ENCODE data around the gene BATF3.

The BATF3 gene

GRCh38 chr1:212716161-212716560, 16.5 kb upstream of the BATF3 start:
- TF ChIP-seq TAF1 (IDR thresholded peaks at IDR 0.05; ENCODE audit: low read depth) (no peak), MAX (IDR thresholded peaks at IDR 0.05) (no peak)
- TF ChIP-seq, protein P1, sequence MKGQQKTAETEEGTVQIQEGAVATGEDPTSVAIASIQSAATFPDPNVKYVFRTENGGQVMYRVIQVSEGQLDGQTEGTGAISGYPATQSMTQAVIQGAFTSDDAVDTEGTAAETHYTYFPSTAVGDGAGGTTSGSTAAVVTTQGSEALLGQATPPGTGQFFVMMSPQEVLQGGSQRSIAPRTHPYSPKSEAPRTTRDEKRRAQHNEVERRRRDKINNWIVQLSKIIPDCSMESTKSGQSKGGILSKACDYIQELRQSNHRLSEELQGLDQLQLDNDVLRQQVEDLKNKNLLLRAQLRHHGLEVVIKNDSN (IDR thresholded peaks at IDR 0.05), result no peak

- TF ChIP-seq EP300 (IDR thresholded peaks at IDR 0.05; ENCODE audit: borderline replicate concordance), result no peak
- TF ChIP-seq NFIC (IDR thresholded peaks at IDR 0.05), result no peak
- no peak for TF ChIP-seq TAF1 (IDR thresholded peaks at IDR 0.05; ENCODE audit: low read depth)
- TF ChIP-seq MAX (IDR thresholded peaks at IDR 0.05), result no peak
- TF ChIP-seq, protein P1 (IDR thresholded peaks at IDR 0.05), result no peak
- TF ChIP-seq YY1 (IDR thresholded peaks at IDR 0.05; ENCODE audit: low read depth), result no peak
- TF ChIP-seq ZBTB7A (IDR thresholded peaks at IDR 0.05; ENCODE audit: low read depth), result no peak
- no peak for TF ChIP-seq CEBPB (IDR thresholded peaks at IDR 0.05)
- TF ChIP-seq CREB1 (IDR thresholded peaks at IDR 0.05; ENCODE audit: low read depth), result no peak
- no peak for TF ChIP-seq EGR1 (IDR thresholded peaks at IDR 0.05)
- no peak for TF ChIP-seq RAD21 (IDR thresholded peaks at IDR 0.05; ENCODE audit: low read depth)
- TF ChIP-seq TEAD4 (IDR thresholded peaks at IDR 0.05), result no peak
- TF ChIP-seq FOXM1 (IDR thresholded peaks at IDR 0.05; ENCODE audit: borderline replicate concordance, low read depth), result no peak
- no peak for TF ChIP-seq TCF12 (IDR thresholded peaks at IDR 0.05; ENCODE audit: low read depth)
- TF ChIP-seq, protein P2, sequence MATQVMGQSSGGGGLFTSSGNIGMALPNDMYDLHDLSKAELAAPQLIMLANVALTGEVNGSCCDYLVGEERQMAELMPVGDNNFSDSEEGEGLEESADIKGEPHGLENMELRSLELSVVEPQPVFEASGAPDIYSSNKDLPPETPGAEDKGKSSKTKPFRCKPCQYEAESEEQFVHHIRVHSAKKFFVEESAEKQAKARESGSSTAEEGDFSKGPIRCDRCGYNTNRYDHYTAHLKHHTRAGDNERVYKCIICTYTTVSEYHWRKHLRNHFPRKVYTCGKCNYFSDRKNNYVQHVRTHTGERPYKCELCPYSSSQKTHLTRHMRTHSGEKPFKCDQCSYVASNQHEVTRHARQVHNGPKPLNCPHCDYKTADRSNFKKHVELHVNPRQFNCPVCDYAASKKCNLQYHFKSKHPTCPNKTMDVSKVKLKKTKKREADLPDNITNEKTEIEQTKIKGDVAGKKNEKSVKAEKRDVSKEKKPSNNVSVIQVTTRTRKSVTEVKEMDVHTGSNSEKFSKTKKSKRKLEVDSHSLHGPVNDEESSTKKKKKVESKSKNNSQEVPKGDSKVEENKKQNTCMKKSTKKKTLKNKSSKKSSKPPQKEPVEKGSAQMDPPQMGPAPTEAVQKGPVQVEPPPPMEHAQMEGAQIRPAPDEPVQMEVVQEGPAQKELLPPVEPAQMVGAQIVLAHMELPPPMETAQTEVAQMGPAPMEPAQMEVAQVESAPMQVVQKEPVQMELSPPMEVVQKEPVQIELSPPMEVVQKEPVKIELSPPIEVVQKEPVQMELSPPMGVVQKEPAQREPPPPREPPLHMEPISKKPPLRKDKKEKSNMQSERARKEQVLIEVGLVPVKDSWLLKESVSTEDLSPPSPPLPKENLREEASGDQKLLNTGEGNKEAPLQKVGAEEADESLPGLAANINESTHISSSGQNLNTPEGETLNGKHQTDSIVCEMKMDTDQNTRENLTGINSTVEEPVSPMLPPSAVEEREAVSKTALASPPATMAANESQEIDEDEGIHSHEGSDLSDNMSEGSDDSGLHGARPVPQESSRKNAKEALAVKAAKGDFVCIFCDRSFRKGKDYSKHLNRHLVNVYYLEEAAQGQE (IDR thresholded peaks at IDR 0.05; ENCODE audit: low read depth), result no peak
Measured at GRCh38 chr1:212713465-212714136, 14.0 kb upstream of the BATF3 start.

DNA sequence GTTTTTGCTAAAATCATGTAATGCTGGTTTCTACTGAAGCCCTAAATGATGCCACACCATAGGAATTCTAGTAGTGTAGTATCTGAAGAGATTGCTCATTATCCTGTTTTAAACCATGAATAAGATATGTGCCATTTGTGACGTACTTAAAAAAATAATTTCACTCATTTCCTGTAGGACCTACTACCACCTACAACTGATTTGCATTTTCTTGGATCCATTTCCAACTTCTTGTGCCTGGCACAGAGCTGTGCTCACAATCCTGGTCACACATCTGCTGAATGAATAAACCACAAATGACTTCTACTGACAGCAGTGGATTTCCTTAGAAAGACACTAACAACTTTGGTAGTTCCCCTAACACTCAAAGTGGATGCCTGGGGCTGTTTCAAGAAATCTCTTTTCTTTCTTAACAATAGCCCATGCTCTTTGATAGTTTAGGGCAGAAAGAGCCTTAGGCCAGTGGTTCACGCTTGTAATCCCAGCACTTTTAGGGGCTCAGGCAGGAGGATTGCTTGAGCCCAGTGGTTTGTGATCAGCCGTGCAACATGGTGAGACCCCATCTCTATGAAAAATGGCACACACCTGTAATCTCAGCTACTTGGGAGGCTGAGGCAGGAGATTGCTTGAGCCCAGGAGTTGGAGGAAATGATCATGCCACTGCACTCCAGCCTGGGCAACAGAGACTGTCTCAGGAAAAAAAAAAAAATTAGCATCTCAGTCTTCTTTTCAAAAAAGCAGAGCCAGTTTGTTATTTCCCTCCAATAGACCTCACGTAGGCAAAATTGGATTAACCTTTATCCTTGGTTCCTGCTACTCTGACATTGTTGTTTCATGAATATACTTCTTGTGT, 13.0 kb upstream of the BATF3 start:
- no peak for TF ChIP-seq CEBPB (IDR thresholded peaks at IDR 0.05)
- TF ChIP-seq FOXM1 (IDR thresholded peaks at IDR 0.05; ENCODE audit: borderline replicate concordance, low read depth), result no peak
- TF ChIP-seq NFIC (IDR thresholded peaks at IDR 0.05), result no peak
- no peak for TF ChIP-seq TEAD4 (IDR thresholded peaks at IDR 0.05)
- no peak for TF ChIP-seq EP300 (IDR thresholded peaks at IDR 0.05; ENCODE audit: borderline replicate concordance)
- no peak for TF ChIP-seq ZBTB7A (IDR thresholded peaks at IDR 0.05; ENCODE audit: low read depth)
- TF ChIP-seq, protein P1 (IDR thresholded peaks at IDR 0.05), result no peak
- TF ChIP-seq, protein P2 (IDR thresholded peaks at IDR 0.05; ENCODE audit: low read depth), result no peak
- TF ChIP-seq TAF1 (IDR thresholded peaks at IDR 0.05; ENCODE audit: low read depth), result no peak
- TF ChIP-seq CREB1 (IDR thresholded peaks at IDR 0.05; ENCODE audit: low read depth), result no peak
- no peak for TF ChIP-seq YY1 (IDR thresholded peaks at IDR 0.05; ENCODE audit: low read depth)

DNA sequence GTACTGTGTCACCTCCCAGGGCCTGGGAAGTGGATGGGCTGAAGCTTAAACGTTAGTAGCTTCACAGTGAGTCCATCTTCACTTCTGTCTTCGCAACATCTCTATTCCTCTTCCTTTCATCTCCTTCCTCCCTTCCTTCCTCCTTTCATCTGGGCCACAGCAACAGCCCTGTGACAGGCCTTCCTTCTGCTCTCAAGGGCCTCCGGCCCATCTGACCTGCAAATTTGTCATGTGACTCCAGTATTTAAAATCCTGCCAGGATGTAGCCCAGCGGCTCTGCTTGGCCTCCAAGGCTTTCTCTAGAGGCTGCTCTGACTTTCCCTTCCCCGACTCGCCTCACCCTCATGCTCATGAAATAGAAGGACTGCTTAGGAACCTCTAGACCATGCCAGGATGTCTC, 10.9 kb upstream of the BATF3 start:
- TF ChIP-seq TAF1 (IDR thresholded peaks at IDR 0.05; ENCODE audit: low read depth), result no peak
- no peak for TF ChIP-seq NFIC (IDR thresholded peaks at IDR 0.05)
- TF ChIP-seq EP300 (IDR thresholded peaks at IDR 0.05; ENCODE audit: borderline replicate concordance), result no peak
- TF ChIP-seq CREB1 (IDR thresholded peaks at IDR 0.05; ENCODE audit: low read depth), result no peak
- no peak for TF ChIP-seq FOXM1 (IDR thresholded peaks at IDR 0.05; ENCODE audit: borderline replicate concordance, low read depth)
- no peak for TF ChIP-seq TEAD4 (IDR thresholded peaks at IDR 0.05)
- no peak for TF ChIP-seq RAD21 (IDR thresholded peaks at IDR 0.05; ENCODE audit: low read depth)
- TF ChIP-seq TCF12 (IDR thresholded peaks at IDR 0.05; ENCODE audit: low read depth), result no peak
- TF ChIP-seq, protein P2 (IDR thresholded peaks at IDR 0.05; ENCODE audit: low read depth), result no peak
- TF ChIP-seq, protein P1 (IDR thresholded peaks at IDR 0.05), result no peak
- no peak for TF ChIP-seq ZBTB7A (IDR thresholded peaks at IDR 0.05; ENCODE audit: low read depth)
- TF ChIP-seq YY1 (IDR thresholded peaks at IDR 0.05; ENCODE audit: low read depth), result no peak
- TF ChIP-seq CEBPB (IDR thresholded peaks at IDR 0.05), result no peak
- TF ChIP-seq MAX (IDR thresholded peaks at IDR 0.05), result no peak
- TF ChIP-seq EGR1 (IDR thresholded peaks at IDR 0.05), result no peak
